ENCODE measurements around the gene FMN2.
"Not testable (repeated sequence)": the region's sequence is repeated elsewhere in the genome, so short reads cannot be mapped to it uniquely, and the experiment has no call there.

DNA sequence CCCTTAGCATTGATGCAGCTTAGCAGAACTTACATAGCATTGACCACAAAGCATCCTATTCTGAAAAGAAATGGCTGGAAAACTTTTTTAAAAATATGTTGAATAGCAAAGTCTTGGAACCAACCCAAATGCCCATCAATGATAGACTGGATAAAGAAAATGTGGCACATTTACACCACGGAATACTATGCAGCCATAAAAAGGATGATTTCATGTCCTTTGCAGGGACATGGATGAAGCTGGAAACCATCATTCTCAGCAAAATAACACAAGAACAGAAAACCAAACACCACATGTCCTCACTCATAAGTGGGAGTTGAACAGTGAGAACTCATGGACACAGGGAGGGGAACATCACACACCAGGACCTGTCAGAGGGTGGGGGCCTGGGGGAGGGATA lies 323.3 kb downstream of the FMN2 start:
- TF ChIP-seq POLR2A, POLR2AphosphoS5, TAF1, POU2F2, SPI1 (IDR thresholded peaks at IDR 0.05; ENCODE audit: low read depth, low read length): not testable (repeated sequence)

Data from GM12891 (cell line).